H1 (cell line): ENCODE measurements around the gene CTIF. TPM values are rescaled to one million over a fixed set of nuclear protein-coding genes. Genes with fewer than 3 reads are reported as not detected.

ENCODE experiments used
- CTCF ChIA-PET: fragments of 300-600 bp; sonication (Branson Sonifier 250); formaldehyde crosslinking; loops from one replicate; lab custom pipeline; 2021; ENCODE audit not compliant: partially characterized antibody; lab: Charles Lee
- POLR2A ChIA-PET: fragments of 300-600 bp; sonication (Branson Sonifier 250); formaldehyde crosslinking; loops from one replicate; lab custom pipeline; 2021; ENCODE audit warnings: inconsistent platforms; ENCODE audit not compliant: partially characterized antibody; lab: Charles Lee
- DNase-seq, 2 experiments: peaks; one replicate each; pipeline versions ENCODE4 v3.0.0 to v3.0.0-alpha.2; 2010 to 2022; ENCODE audit warnings: low spot score in 2 of 2, low read depth in 1 of 2, mixed read lengths in 1 of 2
- FAIRE-seq: peaks from 2 replicates; lab custom pipeline; 2011; peaks lifted over from hg19 to GRCh38; lab: Jason Lieb, UNC
- H2AFZ ChIP-seq: 2 replicates; pipeline ENCODE4 v1.8.1; 2012; ENCODE audit warnings: low read length, inconsistent platforms
- H2AK5ac ChIP-seq: 2 replicates; pipeline ENCODE4 v1.6.1; 2013; ENCODE audit warnings: low read depth, low read length
- H2BK120ac ChIP-seq: replicated peaks from 2 replicates; pipeline ENCODE3; 2013; ENCODE audit warnings: low read depth, low read length, inconsistent platforms
- H2BK12ac ChIP-seq: 2 replicates; pipeline ENCODE4 v1.6.1; 2013; ENCODE audit warnings: low read depth, low read length
- H2BK15ac ChIP-seq: 2 replicates; pipeline ENCODE4 v1.6.1; 2013; ENCODE audit warnings: low read length
- H2BK20ac ChIP-seq: 2 replicates; pipeline ENCODE4 v1.6.1; 2013; ENCODE audit warnings: low read length
- H2BK5ac ChIP-seq: 2 replicates; pipeline ENCODE4 v1.6.1; 2013; ENCODE audit warnings: low read depth, low read length
- H3K14ac ChIP-seq: 2 replicates; pipeline ENCODE4 v1.6.1; 2013; ENCODE audit warnings: inconsistent platforms; ENCODE audit not compliant: insufficient read length
- H3K18ac ChIP-seq: 2 replicates; pipeline ENCODE4 v1.6.1; 2013; ENCODE audit warnings: low read length; ENCODE audit errors: extremely low read depth
- H3K23ac ChIP-seq: 2 replicates; pipeline ENCODE4 v1.6.1; 2013; ENCODE audit warnings: inconsistent platforms; ENCODE audit not compliant: insufficient read length
- H3K23me2 ChIP-seq: 2 replicates; pipeline ENCODE4 v1.6.1; 2013; ENCODE audit warnings: low read depth, low read length
- H3K27ac ChIP-seq: 2 replicates; pipeline ENCODE4 v1.6.1; 2011; ENCODE audit warnings: low read depth, low read length, inconsistent platforms
- H3K27me3 ChIP-seq, 4 experiments: replicated peaks in 1 of 4; 1 replicate in 1 of 4; 2 replicates in 3 of 4; pipeline versions ENCODE4 v1.6.1 to v1.8.1; 2011 to 2013; ENCODE audit warnings: low read length in 3 of 4, mild to moderate bottlenecking in 3 of 4, inconsistent platforms in 2 of 4, mixed read lengths in 2 of 4, moderate library complexity in 1 of 4; ENCODE audit not compliant: control insufficient read depth in 3 of 4, insufficient read depth in 3 of 4; ENCODE audit errors: extremely low read depth in 1 of 4
- H3K36me3 ChIP-seq, 4 experiments: 2 replicates each; pipeline versions ENCODE4 v1.6.1 to v1.8.1; 2011 to 2013; ENCODE audit warnings: mild to moderate bottlenecking in 4 of 4, low read length in 3 of 4, moderate library complexity in 2 of 4, control low read depth in 1 of 4, inconsistent platforms in 1 of 4; ENCODE audit not compliant: insufficient read depth in 4 of 4, control insufficient read depth in 2 of 4
- H3K4ac ChIP-seq: replicated peaks from 2 replicates; pipeline ENCODE3; 2013; ENCODE audit warnings: low read length, low read depth, mixed read lengths, inconsistent platforms; ENCODE audit not compliant: insufficient read length
- H3K4me1 ChIP-seq, 4 experiments: replicated peaks in 1 of 4; 1 replicate in 1 of 4; 2 replicates in 3 of 4; pipeline versions ENCODE4 v1.6.1 to v1.8.1; 2011 to 2013; ENCODE audit warnings: low read length in 3 of 4, inconsistent platforms in 2 of 4, mixed read lengths in 1 of 4; ENCODE audit not compliant: insufficient read depth in 4 of 4, control insufficient read depth in 3 of 4
- H3K4me2 ChIP-seq, 2 experiments: 2 replicates each; pipeline versions ENCODE4 v1.6.1 to v1.8.1; 2011 to 2013; ENCODE audit warnings: low read depth in 2 of 2, low read length in 2 of 2, control low read depth in 1 of 2, inconsistent platforms in 1 of 2, mild to moderate bottlenecking in 1 of 2; ENCODE audit not compliant: insufficient read depth in 1 of 2
- H3K4me3 ChIP-seq, 4 experiments: fragments of 200-600, 300-600 bp in 1 of 4; sonication (generic), shearing (Covaris generic), sonication (Bioruptor Twin) in 1 of 4; 2 replicates each; pipeline versions ENCODE4 v1.5.1 to v1.8.1; 2011 to 2016; ENCODE audit warnings: low read length in 4 of 4, low read depth in 3 of 4, control low read depth in 2 of 4, inconsistent platforms in 2 of 4, mild to moderate bottlenecking in 2 of 4, mixed read lengths in 1 of 4, moderate library complexity in 1 of 4; ENCODE audit not compliant: insufficient read depth in 2 of 4; ENCODE audit errors: extremely low read depth in 1 of 4
- H3K56ac ChIP-seq: replicated peaks from 2 replicates; pipeline ENCODE3; 2013; ENCODE audit warnings: low read depth, mild to moderate bottlenecking, mixed read lengths, low read length, inconsistent platforms; ENCODE audit not compliant: insufficient read length
- H3K79me1 ChIP-seq: 2 replicates; pipeline ENCODE4 v1.6.1; 2013; ENCODE audit warnings: low read depth, low read length, control low read depth
- H3K79me2 ChIP-seq, 2 experiments: 2 replicates each; pipeline versions ENCODE4 v1.6.1 to v1.8.1; 2012 to 2013; ENCODE audit warnings: low read length in 2 of 2, mild to moderate bottlenecking in 2 of 2, inconsistent platforms in 1 of 2; ENCODE audit not compliant: insufficient read depth in 2 of 2, control insufficient read depth in 1 of 2
- H3K9ac ChIP-seq, 4 experiments: replicated peaks in 1 of 4; 1 replicate in 1 of 4; 2 replicates in 3 of 4; pipeline versions ENCODE4 v1.6.1 to v1.8.1; 2011 to 2013; ENCODE audit warnings: low read depth in 3 of 4, low read length in 3 of 4, control low read depth in 2 of 4, mild to moderate bottlenecking in 2 of 4, moderate library complexity in 2 of 4, inconsistent platforms in 1 of 4; ENCODE audit errors: extremely low read depth in 1 of 4
- H3K9me3 ChIP-seq, 2 experiments: 2 replicates each; pipeline versions ENCODE4 v1.6.1 to v1.8.1; 2012 to 2013; ENCODE audit warnings: mild to moderate bottlenecking in 2 of 2, moderate library complexity in 2 of 2, control low read depth in 1 of 2, inconsistent platforms in 1 of 2, low read depth in 1 of 2, low read length in 1 of 2, mixed read lengths in 1 of 2; ENCODE audit not compliant: insufficient read depth in 2 of 2
- H4K20me1 ChIP-seq, 2 experiments: replicated peaks in 1 of 2; 2 replicates each; pipeline versions ENCODE3 to v1.8.1; 2011 to 2013; ENCODE audit warnings: inconsistent platforms in 2 of 2, low read length in 2 of 2, mild to moderate bottlenecking in 1 of 2; ENCODE audit not compliant: insufficient read depth in 2 of 2, control insufficient read depth in 1 of 2
- H4K5ac ChIP-seq: 2 replicates; pipeline ENCODE4 v1.6.1; 2013; ENCODE audit warnings: low read length, low read depth, mixed read lengths, inconsistent platforms; ENCODE audit not compliant: insufficient read length
- H4K8ac ChIP-seq: 2 replicates; pipeline ENCODE4 v1.8.0; 2013; ENCODE audit warnings: mild to moderate bottlenecking, moderate library complexity, low read length, inconsistent platforms; ENCODE audit not compliant: insufficient read depth; ENCODE audit errors: extremely low read depth
- H4K91ac ChIP-seq: replicated peaks from 2 replicates; pipeline ENCODE3; 2013; ENCODE audit warnings: low read length, mixed read lengths, inconsistent platforms; ENCODE audit not compliant: insufficient read length
- CHD2 ChIP-seq: IDR thresholded peaks from 2 replicates; pipeline ENCODE4 v1.6.1; 2012; ENCODE audit warnings: low read length, improper control_type of control experiment
- EP300 ChIP-seq, 2 experiments: IDR thresholded peaks; 1 replicate in 1 of 2; 2 replicates in 1 of 2; pipeline ENCODE4 v1.6.1; 2011 to 2012; ENCODE audit warnings: low read depth in 2 of 2, low read length in 2 of 2, mild to moderate bottlenecking in 2 of 2, borderline replicate concordance in 1 of 2, inconsistent platforms in 1 of 2, moderate library complexity in 1 of 2
- EZH2 ChIP-seq: fragments of 200-600 bp; sonication (generic); IDR thresholded peaks from 2 replicates; pipeline ENCODE4 v1.7.1; 2012; ENCODE audit warnings: low read depth, mild to moderate bottlenecking, moderate library complexity, low read length, inconsistent platforms; ENCODE audit not compliant: severe bottlenecking
- FOSL1 ChIP-seq: IDR thresholded peaks from 2 replicates; pipeline ENCODE4 v1.6.1; 2011; ENCODE audit warnings: mild to moderate bottlenecking, low read depth, low read length, moderate library complexity; ENCODE audit not compliant: insufficient read depth
- KDM4A ChIP-seq: IDR thresholded peaks from one replicate; pipeline ENCODE4 v1.7.1; 2012; ENCODE audit warnings: low read depth, mild to moderate bottlenecking, moderate library complexity, low read length, inconsistent platforms; ENCODE audit not compliant: severe bottlenecking
- RFX5 ChIP-seq: IDR thresholded peaks from 2 replicates; pipeline ENCODE4 v1.6.1; 2011; ENCODE audit warnings: low read depth, low read length, improper control_type of control experiment, borderline replicate concordance
- SIX5 ChIP-seq: IDR thresholded peaks from 2 replicates; pipeline ENCODE4 v1.6.1; 2011; ENCODE audit warnings: mild to moderate bottlenecking, low read depth, low read length
- SRF ChIP-seq: IDR thresholded peaks from 2 replicates; pipeline ENCODE4 v1.6.1; 2011; ENCODE audit warnings: mild to moderate bottlenecking, low read depth, low read length, moderate library complexity
- TBP ChIP-seq: IDR thresholded peaks from 2 replicates; pipeline ENCODE4 v1.6.1; 2011; ENCODE audit warnings: low read depth, low read length, improper control_type of control experiment
- TEAD4 ChIP-seq: IDR thresholded peaks from 2 replicates; pipeline ENCODE4 v1.6.1; 2012; ENCODE audit warnings: low read depth, low read length, inconsistent platforms, mixed read lengths
- WGBS, 2 experiments: shearing (Covaris generic) in 1 of 2; methylation state at CpG; one replicate each; pipeline versions ENCODE4 v1.1.6 to v1.1.7; 2013 to 2015; ENCODE audit warnings: low lambda C conversion rate in 2 of 2, mixed read lengths in 2 of 2, inconsistent platforms in 1 of 2, low coverage in 1 of 2, missing lambda C conversion rate in 1 of 2; ENCODE audit not compliant: insufficient replicate concordance in 2 of 2, insufficient coverage in 1 of 2, insufficient read length in 1 of 2; ENCODE audit errors: extremely low coverage in 1 of 2, missing lambda C conversion rate in 1 of 2; 5-methylcytosine and 5-hydroxymethylcytosine counted together
- polyA plus RNA-seq, 7 experiments: library from polyadenylated mRNA; depleted of rRNA in 3 of 7; stranded (reverse) in 5 of 7; unstranded in 2 of 7; fragments of >200 nt in 5 of 7; fragments of 200-250 nt in 2 of 7; gene quantifications; 1 replicate in 5 of 7; 2 replicates in 1 of 7; 4 replicates in 1 of 7; pipeline versions ENCODE4 v1.2.1 to v1.2.3, GENCODE V29; 2011 to 2013; ENCODE audit warnings: missing spikeins in 2 of 7, mixed read lengths in 2 of 7
- total RNA-seq: library from RNA; stranded (reverse); fragmentation: NEBNext Ultra II Directional; extraction: Animal tissue kit (Norgen Biotek cat#: 25700); gene quantifications from 2 replicates; pipeline ENCODE4 v1.2.1, GENCODE V29; 2021

CTIF gene
- total and polyA plus RNA-seq, 2 of the 8 experiments (the other 6 are each of a cell fraction or from before 2014, with no cell fraction given) = 9.0 to 17.8 TPM

GRCh38 chr18:48788373-48788772 lies 249.5 kb downstream of the CTIF start:
- Histone ChIP-seq H2BK5ac (no peak overlapping the region), H2BK12ac (no peak overlapping the region), H4K20me1 (no peaks in the 10 kb centered on the region), H3K56ac (no peak overlapping the region), H3K4me2 (no peak overlapping the region), H3K14ac (no peak overlapping the region), H4K91ac (no peak overlapping the region), H3K4me1 (no peaks in the 10 kb centered on the region; a peak in 1 of 7 replicates), H3K79me1 (no peaks in the 10 kb centered on the region), H3K9me3 (no peaks in the 10 kb centered on the region), H2BK20ac (no peak overlapping the region), H2BK15ac (no peak overlapping the region), H3K4me3 (no peak overlapping the region), H3K9ac (no peak overlapping the region), H3K23me2 (no peaks in the 10 kb centered on the region), H3K4ac (no peak overlapping the region), H2AFZ (no peak overlapping the region), H3K23ac (no peak overlapping the region), H3K27me3 (no peaks in the 10 kb centered on the region), H2AK5ac (no peak overlapping the region), H4K5ac (no peak overlapping the region), H3K36me3 (no peaks in the 10 kb centered on the region; a peak in 1 of 8 replicates), H2BK120ac (no peak overlapping the region), H4K8ac (no peak overlapping the region), H3K18ac (no peak overlapping the region), H3K27ac (no peak overlapping the region), H3K79me2 (no peaks in the 10 kb centered on the region)
- POLR2A ChIA-PET = no interaction called here
- no peak for FAIRE-seq
- no peak for DNase-seq
- CTCF ChIA-PET = interaction anchor here (0.9 to 4.3 kb wide), 6 partner anchors 9 to 312 kb away, joined by 3 to 17 read pairs (median 4); no protein-coding TSS in a partner anchor
- WGBS, 2 experiments = 83% methylated on average over 1 of the region's 1 CpG; no CpG with 5 or more reads in 1 of the 2 experiments
- TF ChIP-seq TBP (no peak), SIX5 (no peak), RFX5 (no peak), FOSL1 (no peak), EP300 (IDR thresholded peaks at IDR 0.05; ENCODE audit: borderline replicate concordance in 1 of 2, low read depth in 2 of 2, low read length in 2 of 2) (no peak), CHD2 (no peak), TEAD4 (no peak), KDM4A (no peak), SRF (no peak), EZH2 (no peak)
